Inflammatory macrophage treated with lipopolysaccharide for 1 hour (primary cell): Measurements from ENCODE around the gene SOBP.
A peak's percentile ranks its signal among the peaks of the same experiment; 100 is the strongest.

Source experiments
- DNase-seq, 2 donors: peaks; one replicate each; pipeline ENCODE4 v3.0.0-alpha.2; 2020 to 2022

SOBP gene

DNA sequence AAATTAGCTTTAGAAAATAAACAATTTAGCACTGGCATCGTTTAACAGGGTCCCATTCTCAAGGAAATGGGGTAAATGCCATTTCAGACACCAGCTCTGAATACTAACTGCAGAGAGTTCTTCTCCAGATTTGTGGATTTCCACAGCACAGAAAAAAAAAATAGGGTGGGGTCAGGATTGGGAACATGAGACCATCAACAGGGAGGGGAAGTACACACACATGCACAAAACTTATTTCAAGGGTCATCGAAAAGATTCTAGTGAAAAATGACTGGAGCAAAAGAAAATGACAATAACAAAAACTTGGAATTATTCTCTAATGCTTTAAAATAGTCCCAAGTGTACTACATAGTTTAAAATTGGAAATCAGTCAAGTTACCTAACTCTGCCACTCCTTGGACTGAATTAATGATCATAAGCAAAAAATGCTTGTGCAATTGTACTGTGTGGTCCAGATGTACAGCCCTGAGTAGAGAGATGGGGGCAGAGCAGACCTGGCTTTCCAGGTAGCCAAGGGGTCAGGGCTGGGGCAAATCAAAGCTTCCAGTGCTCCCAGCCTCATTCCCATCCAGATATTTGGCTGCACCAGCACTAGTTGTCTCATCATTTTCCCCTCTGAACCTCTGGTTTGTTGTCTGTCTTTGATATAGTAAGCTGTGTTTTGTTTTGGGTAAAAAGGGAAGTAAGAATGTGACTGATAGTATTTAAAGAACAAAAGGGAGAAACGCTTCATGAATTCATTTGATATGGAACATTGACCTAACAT lies 152.4 kb downstream of the SOBP start:
- DNase-seq, result peak in 1 of 2 donors; percentile 15

DNA sequence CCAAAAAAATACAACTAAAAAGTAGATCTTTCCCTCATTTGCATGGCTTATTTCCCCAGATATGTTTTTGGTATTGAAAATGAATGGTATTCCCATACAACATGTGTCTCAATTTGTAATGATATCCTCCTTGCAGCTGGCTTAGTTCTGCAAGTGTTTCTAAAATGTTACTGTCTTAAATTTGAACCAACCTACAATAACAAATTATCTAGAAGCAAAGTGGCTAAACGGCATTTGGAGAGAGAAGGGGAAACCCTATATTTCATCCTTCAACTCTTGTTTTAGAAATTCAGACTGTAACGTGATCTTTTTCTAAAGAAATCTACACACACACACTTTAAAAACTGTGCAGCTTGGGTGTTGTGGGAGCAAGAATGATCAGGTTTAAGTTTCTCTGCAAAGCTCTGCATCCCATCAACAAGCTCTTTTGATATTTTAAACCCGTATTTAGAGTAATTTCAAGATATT lies 153.0 kb downstream of the SOBP start:
- no peak for DNase-seq

DNA sequence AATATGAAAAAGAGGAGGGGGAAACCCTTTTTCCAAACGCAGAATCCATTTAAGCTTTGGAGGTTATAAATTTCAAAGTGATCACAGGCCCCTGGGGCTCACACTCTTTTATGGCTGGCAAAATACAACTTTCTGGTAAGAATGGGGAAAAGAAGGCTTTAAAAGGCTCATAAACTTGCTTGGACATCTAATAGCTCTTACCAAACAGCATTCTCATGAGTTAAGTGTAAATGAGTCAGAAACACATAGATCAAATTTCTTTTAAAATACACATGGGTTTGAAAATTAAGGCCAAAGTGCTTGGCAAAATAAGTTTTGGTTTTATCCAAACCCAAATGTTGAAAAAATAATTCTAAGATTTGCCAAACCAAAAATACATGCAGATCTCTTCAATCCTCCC lies 154.6 kb downstream of the SOBP start:
- DNase-seq, result no peak

DNA sequence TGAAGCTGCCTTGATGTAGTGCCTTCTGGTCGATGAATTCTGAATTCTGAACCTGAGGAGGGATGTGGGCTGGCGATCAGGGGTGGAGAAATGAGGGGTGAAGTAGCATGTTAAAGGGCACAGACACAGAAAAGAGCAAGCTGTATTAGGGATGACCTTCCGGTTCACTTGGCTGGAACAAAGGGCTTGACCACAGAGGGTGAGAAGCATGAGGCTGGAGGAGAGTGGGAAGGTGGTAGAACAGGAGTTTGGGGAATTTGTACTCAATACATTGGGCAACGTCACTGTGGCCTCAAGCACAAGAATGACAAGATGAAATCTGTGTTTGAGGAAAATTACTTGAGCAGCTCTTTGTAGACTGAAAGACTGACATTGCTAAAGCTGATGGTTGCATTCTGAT lies 155.8 kb downstream of the SOBP start:
- no peak for DNase-seq

DNA sequence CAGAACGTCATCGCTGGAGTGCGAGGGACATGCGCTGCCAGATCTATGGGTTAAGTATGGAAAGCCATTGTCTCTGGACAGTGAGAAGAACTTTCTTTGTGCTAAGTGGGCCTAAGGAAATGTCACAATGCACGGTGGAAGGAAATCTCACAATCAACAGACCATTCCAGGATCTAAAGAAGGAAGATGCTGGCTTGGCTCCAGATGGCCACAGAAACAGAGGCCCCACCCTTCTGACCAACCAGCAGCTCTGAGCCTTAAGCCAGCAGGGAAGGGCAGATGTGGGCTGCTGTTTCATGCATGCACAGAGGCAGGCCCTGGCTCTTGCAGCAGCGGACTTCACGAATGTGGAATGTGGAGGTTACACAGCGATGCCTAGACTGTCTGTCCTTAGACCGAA lies 156.3 kb downstream of the SOBP start:
- DNase-seq, result no peak

DNA sequence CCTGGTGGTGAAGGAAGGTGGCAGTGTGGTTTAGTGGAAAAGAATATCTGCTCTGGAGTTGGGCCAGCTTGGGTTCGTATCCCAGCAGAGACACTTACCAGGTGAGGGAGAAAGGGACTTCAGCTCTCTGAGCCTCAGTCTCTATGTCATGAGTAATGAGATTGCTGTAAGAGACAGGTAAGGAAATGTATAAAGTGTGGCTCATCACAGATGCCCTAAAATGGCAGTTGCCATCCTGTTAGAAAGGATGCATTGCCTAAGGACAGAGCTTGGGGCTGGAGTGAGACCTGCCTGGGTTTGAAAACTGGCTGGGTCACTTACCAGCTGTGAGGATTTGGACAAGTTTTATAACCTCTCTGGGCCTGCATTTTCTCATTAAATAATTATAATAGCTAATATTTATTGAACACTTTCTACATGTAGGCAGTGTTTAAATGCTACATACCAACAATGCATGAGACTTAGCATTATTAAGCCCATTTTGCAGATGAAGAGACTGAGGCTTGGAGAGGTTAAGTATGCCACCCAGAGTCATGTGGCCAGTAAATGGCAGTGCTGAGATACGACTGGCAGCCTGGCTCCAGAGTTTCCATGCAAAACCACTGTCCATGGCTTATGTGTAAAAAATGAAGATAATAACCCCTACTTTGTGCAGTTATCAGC lies 157.0 kb downstream of the SOBP start:
- no peak for DNase-seq

DNA sequence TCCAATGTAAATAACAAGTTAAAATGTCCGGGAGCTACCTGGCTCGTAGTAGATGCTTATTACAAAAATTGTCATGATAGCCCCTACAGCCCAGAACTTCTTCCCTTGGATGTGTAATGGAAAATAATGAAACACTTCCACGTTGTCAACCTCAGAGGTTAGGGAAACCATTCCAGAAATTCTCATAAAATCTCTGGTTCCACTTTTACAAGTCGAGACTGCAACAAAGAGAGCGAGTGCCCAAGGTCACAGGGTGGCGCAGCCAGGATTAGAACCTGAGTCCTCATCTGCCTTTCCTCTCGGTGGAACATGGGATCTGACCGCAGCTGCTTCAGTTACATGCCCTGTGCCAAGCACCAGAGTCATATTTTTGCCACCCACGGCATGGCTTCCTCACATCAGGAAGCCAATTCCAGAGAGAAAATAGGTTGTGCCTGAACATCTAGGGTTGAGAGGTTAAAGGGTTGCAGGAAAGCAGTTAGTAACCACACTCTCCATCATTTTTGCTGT lies 157.6 kb downstream of the SOBP start:
- DNase-seq, result no peak

DNA sequence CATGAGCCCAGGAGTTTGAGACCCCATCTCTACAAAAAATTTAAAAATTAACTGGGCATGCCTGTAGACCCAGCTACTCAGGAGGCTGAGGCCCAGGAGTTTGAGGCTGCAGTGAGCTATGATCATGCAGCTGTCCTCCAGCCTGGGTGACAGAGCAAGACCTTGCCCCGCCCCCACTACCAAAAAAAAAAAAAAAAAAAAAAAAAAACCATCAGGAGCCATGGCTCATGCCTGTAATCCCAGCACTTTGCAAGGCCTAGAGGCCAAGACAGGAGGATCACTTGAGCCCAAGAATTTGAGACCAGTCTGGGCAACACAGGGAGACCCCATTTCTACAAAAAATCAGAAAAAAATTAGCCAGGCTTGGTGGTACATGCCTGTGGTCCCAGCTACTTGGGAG lies 159.1 kb downstream of the SOBP start:
- no peak for DNase-seq

DNA sequence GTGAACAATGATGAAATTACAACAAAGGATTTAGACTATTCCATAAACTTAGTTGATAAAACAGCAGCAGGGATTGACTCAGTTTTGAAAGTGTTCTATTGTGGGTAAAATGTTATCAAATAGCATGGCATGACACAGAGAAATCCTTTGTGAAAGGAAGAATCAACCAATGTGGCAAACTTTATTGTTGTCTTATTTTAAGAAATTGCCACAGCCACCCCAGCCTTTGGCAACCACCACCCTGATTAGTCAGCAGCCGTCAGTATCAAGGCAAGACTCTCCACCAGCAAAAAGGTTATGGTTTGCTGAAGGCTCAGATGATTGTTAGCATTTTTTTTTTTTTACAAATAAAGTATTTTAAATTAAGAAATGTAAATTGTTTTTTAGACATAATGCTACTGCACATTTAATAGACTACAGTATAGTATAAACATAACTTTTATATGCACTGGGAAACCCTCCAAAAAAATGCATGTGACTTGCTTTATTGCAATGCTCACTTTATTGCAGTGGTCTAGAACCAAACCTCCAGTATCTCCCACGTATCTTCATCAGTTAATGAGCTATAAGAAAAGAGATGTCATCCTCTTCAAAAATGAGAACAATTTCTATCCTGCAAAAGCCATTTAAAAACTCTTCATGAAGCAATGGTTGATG lies 162.7 kb downstream of the SOBP start:
- DNase-seq, result peak; percentile 42 to 45

DNA sequence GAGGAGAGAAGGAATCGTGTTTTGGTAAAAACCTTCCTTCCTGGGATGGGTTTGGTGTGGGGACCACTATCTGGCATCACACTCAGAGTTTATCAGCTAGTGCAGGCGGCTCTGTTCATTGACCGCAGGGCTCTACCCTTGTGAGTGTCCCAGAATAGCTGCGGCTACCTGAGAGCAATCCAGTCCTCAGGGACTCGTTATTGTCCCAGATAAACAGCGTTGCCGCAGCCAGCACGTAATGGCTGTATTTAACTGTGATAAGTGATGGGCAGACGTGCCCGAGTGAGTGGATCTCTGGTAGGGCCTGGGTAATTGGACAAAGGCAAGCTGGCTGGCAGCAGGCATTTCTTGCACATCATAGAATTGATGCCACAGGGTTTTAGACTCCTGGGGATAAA lies 163.3 kb downstream of the SOBP start:
- no peak for DNase-seq

DNA sequence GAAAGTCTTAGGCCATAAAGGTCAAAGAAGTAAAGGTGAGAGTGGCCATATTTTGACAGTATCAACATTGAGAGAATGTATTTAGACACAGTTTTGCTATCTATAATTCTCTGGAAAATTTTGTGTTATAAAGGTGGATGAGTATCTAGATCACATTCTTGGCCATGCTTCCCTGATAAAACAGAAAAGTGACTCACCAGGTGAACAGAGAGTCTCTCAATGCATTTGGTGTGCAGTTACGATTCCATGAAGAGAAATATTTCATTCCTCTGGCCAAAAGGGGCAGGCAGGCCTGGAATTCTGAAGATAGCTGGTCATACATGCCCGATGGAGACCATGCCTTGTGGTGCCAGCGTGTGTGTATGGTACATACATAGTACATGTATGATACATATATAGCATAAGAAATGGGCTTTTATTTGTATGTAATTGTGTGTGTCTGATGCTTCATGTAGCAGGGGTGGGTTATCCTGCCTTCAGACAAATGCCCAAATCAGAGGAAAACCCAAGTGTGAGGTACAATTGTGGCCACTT lies 164.0 kb downstream of the SOBP start:
- no peak for DNase-seq

DNA sequence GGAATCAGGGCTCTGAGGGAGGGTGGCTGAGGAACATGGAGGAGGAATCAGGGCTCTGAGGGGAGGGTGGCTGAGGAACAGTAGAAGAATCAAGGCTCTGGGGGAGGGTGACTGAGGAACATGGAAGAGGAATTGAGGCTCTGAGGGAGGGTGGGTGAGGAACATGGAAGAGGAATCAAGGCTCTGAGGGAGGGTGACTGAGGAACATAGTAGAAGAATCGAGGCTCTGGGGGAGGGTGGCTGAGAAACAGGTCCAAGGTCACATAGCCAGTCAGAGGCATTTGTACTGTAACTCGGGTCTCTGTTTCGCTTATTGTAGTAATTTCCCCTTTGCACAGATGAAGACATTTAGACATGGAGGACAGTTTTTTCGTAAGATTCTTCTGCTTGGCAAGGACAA lies 164.8 kb downstream of the SOBP start:
- DNase-seq, result peak; percentile 72 to 89

DNA sequence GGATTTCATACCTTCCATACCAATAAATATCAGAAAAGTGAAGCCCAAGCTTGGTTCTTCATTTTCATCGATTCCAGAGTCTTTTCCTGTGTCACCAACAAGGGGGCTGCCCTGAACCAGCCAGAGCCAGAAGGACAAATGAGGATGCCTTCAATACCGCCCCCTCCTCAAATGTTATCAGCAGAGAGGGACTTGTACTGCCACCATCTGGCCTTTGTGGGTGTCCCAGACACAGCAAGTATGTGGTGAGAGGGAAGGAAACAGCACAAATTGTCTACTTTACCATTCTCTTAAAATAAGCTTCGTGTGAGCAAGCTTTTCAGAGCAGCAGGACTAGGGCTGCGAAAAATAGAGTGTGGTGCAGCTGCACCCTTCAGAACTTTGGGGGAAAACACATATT lies 165.3 kb downstream of the SOBP start:
- DNase-seq, result peak in 1 of 2 donors; percentile 38

DNA sequence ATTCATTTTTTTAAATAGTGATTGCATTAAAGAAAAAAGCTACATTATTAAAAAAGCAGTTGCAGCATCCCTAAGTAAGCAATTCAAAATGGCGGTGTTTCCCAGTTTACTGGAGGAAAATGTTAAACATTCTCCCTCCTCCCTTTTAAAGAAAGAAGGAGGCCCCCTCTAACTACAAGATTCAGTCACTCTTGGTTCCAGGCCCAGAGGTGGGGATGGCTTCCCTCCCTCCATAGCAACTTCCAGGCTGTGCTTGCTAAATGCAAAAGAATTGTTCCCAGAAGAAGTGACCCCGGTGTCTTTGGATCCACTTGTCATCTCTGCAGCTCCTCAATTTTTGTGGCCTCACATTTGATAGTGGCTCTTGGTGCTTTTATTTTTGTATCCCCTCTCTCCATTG lies 165.9 kb downstream of the SOBP start:
- no peak for DNase-seq

DNA sequence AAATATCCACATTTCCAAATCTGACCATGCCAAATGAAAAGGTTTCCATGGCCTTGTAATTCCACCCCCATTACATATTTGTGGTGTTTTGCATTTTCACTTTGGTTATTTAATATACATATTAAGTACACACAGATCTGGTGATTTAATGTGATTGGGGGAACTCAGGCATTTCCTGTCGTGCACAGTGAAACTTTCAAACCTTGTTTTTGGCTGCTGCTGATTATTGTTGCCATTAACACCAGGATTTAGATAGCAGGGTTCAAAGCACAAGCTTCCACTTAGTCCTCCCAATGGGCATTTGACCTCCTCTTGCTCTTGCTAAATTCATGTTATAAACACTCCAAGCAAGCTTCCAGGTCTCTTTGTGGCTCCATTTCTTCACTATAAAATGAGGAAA lies 166.5 kb downstream of the SOBP start:
- no peak for DNase-seq

DNA sequence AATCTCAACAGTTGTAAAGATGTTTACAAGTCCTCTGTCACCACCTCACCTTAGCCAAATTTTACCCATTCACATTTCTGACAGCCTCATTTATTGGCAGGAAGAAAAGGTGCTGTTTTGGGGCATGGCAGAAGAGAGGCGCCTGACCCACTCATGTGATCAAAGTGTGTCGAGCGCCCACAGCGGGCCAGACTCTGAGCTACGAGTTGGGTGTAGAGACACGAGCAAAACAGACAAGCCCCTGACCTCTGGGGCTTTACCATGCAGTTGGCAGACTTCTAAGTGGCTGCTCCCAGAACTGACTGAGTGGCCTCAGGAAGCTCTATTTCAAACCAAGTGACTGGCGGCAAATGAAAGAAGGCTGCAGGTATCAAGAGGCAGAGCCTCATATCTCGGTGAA lies 167.0 kb downstream of the SOBP start:
- DNase-seq, result no peak

DNA sequence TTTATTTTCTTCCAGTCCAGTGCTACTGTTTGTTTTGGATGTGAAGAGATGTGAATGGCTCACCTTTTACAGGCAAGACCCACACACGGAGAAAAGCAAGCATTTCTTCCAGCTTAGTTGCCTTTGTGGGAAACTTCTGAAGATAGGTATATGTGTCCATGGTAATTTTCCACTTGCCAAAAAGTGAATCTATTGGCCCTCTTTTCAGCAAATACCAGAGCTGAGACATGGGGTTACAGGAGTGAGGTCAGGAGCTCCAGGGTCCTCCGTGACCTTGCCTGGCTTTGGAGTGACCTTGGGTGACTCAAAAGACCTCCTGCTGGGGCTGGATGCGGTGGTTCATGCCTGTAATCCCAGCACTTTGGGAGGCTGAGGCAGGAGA lies 167.4 kb downstream of the SOBP start:
- DNase-seq, result no peak

DNA sequence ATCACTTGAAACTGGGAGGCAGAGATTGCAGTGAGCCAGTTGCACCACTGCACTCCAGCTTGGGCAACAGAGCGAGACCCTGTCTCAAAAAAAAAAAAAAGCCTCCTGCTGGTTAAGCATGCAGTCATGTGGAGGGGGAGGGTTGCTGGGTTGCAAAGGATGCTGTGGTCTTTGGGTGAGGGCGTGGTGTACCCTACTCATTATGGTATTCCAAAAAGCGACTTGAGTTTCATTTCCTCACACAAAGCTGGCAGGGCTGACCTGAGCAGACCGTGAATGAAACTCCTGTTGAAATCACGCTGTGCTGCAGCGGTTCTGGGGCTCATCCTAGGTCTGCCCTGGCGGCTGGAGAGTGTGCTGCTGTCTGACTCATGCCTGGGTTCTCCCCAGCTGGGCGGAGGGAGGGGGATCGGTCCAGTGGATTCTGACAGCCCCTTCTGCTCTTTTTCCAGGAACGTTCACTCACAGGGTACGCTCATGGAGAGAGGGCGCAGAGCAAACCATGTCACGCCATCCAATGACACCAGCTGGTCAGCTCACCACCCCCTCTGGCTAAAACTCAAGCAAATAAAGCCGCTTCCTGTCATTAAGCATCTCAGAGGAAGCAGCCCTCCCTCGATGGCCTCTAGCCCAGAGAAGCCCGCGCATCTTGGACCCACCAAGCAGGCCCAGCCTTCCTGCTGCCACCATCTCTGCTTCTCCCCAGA lies 168.0 kb downstream of the SOBP start:
- DNase-seq, result peak; percentile 61 to 64

DNA sequence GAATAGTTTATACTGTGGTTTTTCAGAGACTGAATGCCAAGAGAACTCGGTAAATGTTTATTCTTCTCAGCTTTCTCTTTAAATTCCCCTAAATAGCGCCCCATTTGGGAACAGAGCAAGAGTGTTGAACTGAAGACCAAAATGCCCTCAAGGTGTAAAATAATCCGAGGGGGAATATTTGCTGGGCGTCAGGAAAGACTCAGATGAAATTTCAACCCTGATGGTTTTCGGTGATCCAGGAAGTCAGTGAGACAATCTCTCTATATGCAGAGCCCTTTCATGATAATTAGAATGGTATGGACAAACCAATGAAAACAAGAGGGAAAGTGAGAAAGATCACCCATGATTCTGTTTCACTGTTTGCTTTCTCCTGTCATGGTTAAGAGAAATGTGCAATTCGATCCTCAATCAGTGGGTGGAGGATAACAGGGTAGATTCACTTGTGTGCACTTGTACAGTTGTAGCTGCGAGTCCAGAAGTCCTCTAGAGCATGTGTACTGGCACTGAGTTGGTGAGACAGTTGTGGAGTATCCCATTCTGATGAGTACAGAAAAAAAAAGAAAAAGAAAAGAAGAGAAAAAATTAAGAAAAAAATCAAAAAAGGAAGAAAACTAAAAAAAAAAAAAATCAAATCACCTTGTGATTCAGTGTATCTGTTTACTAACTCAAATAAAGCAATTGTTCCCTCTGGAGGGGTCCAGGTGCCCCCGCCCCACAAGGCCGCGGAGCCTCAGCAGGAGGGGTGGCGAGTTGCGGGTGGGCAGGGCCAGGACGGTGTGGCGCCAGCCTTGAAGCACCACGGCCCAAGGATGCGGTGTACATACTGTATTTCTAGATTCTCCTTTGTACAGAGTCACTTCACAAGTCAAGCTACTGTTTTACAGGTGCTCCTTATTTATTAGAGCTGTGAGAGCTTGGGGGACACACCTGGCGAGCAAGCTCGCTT lies 169.3 kb downstream of the SOBP start:
- DNase-seq, result no peak

DNA sequence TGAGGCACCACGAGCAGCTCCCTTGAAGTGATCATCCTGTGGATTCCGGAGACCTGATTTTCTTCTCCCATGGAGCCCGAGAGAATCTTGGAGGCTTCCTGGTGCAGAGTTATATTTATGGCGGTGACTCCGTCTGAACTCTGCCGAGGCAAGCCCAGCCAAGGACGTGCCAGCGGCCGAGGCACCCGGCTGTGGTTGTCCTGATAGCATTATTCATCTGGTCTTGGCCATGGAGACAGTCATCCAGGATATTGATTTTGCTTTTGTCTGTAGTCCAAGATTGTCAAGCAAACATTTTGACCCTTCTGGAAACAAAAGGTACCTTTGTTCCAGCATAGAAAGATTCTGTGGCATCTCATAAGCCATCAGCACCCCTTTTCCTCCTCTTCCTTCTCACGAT lies 170.9 kb downstream of the SOBP start:
- no peak for DNase-seq

DNA sequence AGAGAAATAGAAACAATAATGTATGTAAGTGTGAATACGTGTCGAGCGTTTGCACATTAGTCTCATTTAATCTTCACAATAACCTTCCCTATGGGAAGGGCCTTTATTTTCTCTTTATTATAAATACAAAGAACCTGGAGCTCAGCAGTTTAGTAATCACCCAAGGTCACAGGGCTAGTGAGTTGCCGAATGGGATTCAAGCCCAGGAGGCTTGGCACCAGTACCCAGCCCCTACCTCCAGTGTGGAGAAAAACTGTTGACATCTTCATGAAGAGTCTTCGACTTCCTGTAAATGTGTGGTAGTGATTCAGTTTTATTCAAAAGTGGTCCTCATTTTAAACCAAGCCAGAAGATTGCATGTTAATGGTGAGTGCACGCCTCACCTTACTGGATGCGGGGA lies 171.4 kb downstream of the SOBP start:
- no peak for DNase-seq

DNA sequence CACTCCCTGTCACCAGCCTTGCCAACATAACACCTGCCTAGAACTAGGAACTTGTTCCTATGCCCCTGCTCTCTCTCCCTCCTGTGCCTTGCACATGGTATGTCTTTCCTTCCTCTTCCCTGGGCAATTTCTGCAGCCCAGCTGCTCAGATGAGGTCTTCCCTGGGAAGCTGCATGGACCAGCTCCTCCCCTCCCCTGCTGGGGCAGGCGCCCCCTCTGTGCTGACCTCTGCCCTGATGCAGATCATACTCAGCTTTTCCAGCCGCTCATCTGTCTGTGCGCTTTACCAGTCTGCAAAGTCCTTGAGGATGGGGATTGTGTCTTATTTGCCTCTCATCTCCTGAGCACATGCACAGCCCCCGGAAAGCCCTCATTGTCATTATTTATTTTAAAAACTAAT lies 172.4 kb downstream of the SOBP start:
- no peak for DNase-seq
